A549 (cell line): ENCODE measurements around the gene DYNC1H1.

Source experiments
- EP300 ChIP-seq, 2 experiments: fragments of >200 bp; sonication (Bioruptor Twin); formaldehyde crosslinking; IDR thresholded peaks; 2 replicates in 1 of 2; 3 replicates in 1 of 2; pipeline ENCODE4 v1.6.1; 2016 to 2017
- POLR2A ChIP-seq: IDR thresholded peaks from 2 replicates; pipeline ENCODE4 v1.6.1; 2012; ENCODE audit warnings: mild to moderate bottlenecking, low read length

DNA sequence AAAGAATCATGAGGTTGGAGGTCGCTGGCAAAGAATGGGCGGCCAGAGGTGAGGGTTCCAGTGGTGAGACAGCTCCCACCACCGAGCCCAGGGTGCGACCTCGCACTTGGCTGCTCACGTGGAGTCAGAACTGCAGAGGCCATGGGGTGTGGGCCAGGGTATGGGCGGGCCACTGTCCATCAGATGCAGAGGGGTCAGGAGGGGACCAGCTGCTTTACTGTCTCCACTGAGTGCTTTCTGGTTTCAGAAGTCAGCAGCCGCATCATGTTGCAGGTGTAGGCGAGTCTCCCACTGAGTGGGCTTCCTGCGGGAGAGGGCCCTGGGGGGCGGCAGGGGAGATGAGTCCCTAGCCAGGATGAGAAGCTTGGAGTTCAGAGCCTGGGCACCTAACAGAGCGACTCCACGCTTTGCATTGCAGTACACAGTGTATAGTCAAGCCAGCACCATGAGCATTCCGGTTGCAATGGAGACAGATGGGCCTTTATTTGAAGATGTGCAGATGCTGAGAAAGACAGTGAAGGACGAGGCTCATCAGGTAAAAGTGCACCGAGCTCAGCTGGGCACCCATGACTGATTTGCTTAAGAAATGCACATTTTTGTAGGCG lies 46.9 kb upstream of the DYNC1H1 start:
- TF ChIP-seq EP300 (IDR thresholded peaks at IDR 0.05) (no peak), POLR2A (no peak)
